MM.1S (cell line): ENCODE measurements around the gene GREB1.

Experiments used
- DNase-seq: peaks from one replicate; pipeline ENCODE4 v3.0.0-alpha.2; 2015
- H2AFZ ChIP-seq: fragments of 300-600 bp; sonication (generic); 2 replicates; pipeline ENCODE4 v1.6.0; 2016; ENCODE audit warnings: antibody characterized with exemption, low read length
- H3F3A ChIP-seq: fragments of 300-600 bp; sonication (generic); 2 replicates; pipeline ENCODE4 v1.6.1; 2016; ENCODE audit warnings: mild to moderate bottlenecking, antibody characterized with exemption, low read length, moderate library complexity, mixed read lengths; ENCODE audit not compliant: insufficient read depth
- H3K27ac ChIP-seq: fragments of 300-600 bp; sonication (generic); 2 replicates; pipeline ENCODE4 v1.5.1; 2016; ENCODE audit warnings: mild to moderate bottlenecking, low read length
- H3K27me3 ChIP-seq: fragments of 300-600 bp; sonication (generic); replicated peaks from 2 replicates; pipeline ENCODE4 v1.6.0; 2016; ENCODE audit warnings: low read length; ENCODE audit not compliant: insufficient read depth
- H3K36me3 ChIP-seq: fragments of 300-600 bp; sonication (generic); replicated peaks from 2 replicates; pipeline ENCODE4 v1.6.1; 2016; ENCODE audit warnings: mild to moderate bottlenecking, low read length, mixed read lengths; ENCODE audit not compliant: insufficient read depth
- H3K4me1 ChIP-seq: fragments of 300-600 bp; sonication (generic); 2 replicates; pipeline ENCODE4 v1.6.1; 2016; ENCODE audit warnings: low read length, mixed read lengths
- H3K4me2 ChIP-seq: fragments of 300-600 bp; sonication (generic); 2 replicates; pipeline ENCODE4 v1.6.0; 2016; ENCODE audit warnings: low read depth, low read length
- H3K4me3 ChIP-seq: fragments of 300-600 bp; sonication (generic); 2 replicates; pipeline ENCODE4 v1.5.1; 2016; ENCODE audit warnings: low read length, mixed read lengths
- H3K79me2 ChIP-seq: fragments of 300-600 bp; sonication (generic); 2 replicates; pipeline ENCODE4 v1.6.1; 2016; ENCODE audit warnings: mixed run types, low read length, mixed read lengths
- H3K9ac ChIP-seq: fragments of 300-600 bp; sonication (generic); 2 replicates; pipeline ENCODE4 v1.6.1; 2016; ENCODE audit warnings: low read length, mixed read lengths
- H3K9me2 ChIP-seq: fragments of 300-600 bp; sonication (generic); replicated peaks from 2 replicates; pipeline ENCODE4 v1.6.1; 2016; ENCODE audit warnings: mild to moderate bottlenecking, low read length, mixed read lengths; ENCODE audit not compliant: insufficient read depth
- H3K9me3 ChIP-seq: fragments of 300-600 bp; sonication (generic); replicated peaks from 2 replicates; pipeline ENCODE4 v1.6.1; 2016; ENCODE audit warnings: mild to moderate bottlenecking, low read length, mixed read lengths; ENCODE audit not compliant: insufficient read depth
- H4K20me1 ChIP-seq: fragments of 300-600 bp; sonication (generic); 2 replicates; pipeline ENCODE4 v1.6.1; 2016; ENCODE audit warnings: mild to moderate bottlenecking, low read length, moderate library complexity, mixed read lengths; ENCODE audit not compliant: insufficient read depth
- CTCF ChIP-seq: fragments of 300-600 bp; sonication (generic); IDR thresholded peaks from 2 replicates; pipeline ENCODE4 v1.5.1; 2016; ENCODE audit warnings: antibody characterized with exemption, low read length, mixed read lengths
- EZH2 ChIP-seq: fragments of 300-600 bp; sonication (generic); optimal IDR thresholded peaks from 2 replicates; pipeline ENCODE3; 2017; ENCODE audit warnings: low read depth, mild to moderate bottlenecking, antibody characterized with exemption, low read length, mixed read lengths
- EZH2phosphoT487 ChIP-seq: fragments of 300-600 bp; sonication (generic); IDR thresholded peaks from 2 replicates; pipeline ENCODE4 v1.6.1; 2018; ENCODE audit warnings: antibody characterized with exemption, low read length

The GREB1 gene

DNA sequence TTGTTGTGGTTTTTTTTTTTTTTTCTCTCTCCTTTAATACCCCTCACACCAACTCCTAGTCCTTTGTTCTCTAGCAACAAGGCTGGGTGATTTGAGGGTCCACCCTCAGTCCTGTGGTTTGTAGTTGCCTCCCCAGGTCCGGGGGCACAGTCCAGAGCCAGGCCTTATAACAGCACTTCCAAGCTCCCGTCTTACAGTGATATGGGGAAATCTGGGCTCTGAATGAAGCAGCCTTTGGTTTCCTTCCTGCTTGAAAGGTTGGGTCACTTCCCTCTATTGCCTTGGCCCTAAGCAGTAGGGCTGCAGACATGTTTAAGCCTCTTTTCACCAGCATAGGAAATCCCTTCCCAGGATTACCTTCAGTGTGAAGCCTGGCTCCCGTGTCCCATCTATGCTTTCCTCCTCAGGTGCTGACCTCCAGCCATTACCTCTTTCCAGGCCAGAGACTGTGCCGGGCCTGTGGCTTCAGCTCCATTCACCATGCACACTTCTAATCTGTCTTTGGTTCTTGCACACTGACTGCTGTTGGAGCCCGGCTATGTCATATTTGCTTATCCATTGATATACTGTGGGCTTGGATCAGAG lies 157.3 kb downstream of the GREB1 start:
- Histone ChIP-seq H4K20me1 (no peaks in the 10 kb centered on the region), H3K4me3 (no peak overlapping the region), H3K4me2 (no peak overlapping the region), H3K36me3 (no peaks in the 10 kb centered on the region), H3K9ac (no peak overlapping the region), H2AFZ (no peak overlapping the region), H3K9me2 (no peaks in the 10 kb centered on the region), H3K9me3 (no peaks in the 10 kb centered on the region), H3F3A (0 out of 2 replicates have a peak, but pooled peaks cover 4% of the 10 kb centered on the region), H3K27ac (no peak overlapping the region), H3K79me2 (no peaks in the 10 kb centered on the region), H3K4me1 (peaks cover 6% of the 10 kb centered on the region), H3K27me3 (no peaks in the 10 kb centered on the region)
- no peak for DNase-seq
- TF ChIP-seq CTCF (no peak), EZH2phosphoT487 (no peak), EZH2 (no peak)
